NB4 (cell line): ENCODE measurements around the gene TBC1D10B.
A peak's percentile ranks its signal among the peaks of the same experiment; 100 is the strongest.

ENCODE experiments used
- CTCF ChIP-seq: IDR thresholded peaks from one replicate; pipeline ENCODE4 v1.5.1; 2012; ENCODE audit warnings: low read depth, low read length
- MYC ChIP-seq: IDR thresholded peaks from 2 replicates; pipeline ENCODE4 v1.6.1; 2011; ENCODE audit warnings: low read depth, low read length
- POLR2A ChIP-seq: IDR thresholded peaks from 2 replicates; pipeline ENCODE4 v1.6.1; 2011; ENCODE audit warnings: mild to moderate bottlenecking; ENCODE audit not compliant: insufficient read length; ENCODE audit errors: extremely low read depth

DNA sequence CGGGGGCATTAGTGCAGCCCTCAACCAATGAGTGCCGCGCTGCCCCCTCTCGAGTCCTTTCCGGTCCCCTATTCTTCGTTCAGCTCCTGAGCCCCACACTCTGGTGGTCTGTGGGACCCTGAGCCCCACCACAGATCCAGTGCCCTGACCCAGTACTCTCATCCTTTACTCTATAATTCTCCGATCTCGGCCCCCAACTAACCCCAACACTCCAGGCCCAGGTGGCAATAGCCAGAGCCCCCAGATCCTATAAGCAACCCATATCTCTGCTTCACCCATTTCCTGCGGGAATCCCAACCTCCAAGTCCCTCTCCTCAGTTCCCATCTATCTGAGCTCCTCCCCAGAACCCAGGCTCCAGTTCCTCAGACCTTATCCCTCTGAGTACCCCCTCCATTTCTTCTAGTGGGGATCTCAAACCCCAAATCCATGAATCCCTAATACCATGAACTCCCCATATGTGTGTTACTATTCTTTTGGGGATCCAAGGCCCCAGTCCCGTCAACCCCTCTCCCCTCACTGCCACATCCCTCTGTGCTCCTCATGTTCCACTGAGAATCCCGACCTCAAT lies 1.0 kb upstream of the TBC1D10B start:
- no peak for TF ChIP-seq CTCF
- TF ChIP-seq MYC = no peak
- peak; percentile 34 for TF ChIP-seq POLR2A
